Measurements from ENCODE around the gene ADAT3.
"Not testable (repeated sequence)": the region's sequence is repeated elsewhere in the genome, so short reads cannot be mapped to it uniquely, and the experiment has no call there.

Gene ADAT3

GRCh38 chr19:1875646-1876495, 29.3 kb upstream of the ADAT3 start:
- H3K4me3 ChIP-seq (ENCODE audit: low read depth, low read length) = peak overlapping the region; percentile 100
- TF ChIP-seq, protein P1, sequence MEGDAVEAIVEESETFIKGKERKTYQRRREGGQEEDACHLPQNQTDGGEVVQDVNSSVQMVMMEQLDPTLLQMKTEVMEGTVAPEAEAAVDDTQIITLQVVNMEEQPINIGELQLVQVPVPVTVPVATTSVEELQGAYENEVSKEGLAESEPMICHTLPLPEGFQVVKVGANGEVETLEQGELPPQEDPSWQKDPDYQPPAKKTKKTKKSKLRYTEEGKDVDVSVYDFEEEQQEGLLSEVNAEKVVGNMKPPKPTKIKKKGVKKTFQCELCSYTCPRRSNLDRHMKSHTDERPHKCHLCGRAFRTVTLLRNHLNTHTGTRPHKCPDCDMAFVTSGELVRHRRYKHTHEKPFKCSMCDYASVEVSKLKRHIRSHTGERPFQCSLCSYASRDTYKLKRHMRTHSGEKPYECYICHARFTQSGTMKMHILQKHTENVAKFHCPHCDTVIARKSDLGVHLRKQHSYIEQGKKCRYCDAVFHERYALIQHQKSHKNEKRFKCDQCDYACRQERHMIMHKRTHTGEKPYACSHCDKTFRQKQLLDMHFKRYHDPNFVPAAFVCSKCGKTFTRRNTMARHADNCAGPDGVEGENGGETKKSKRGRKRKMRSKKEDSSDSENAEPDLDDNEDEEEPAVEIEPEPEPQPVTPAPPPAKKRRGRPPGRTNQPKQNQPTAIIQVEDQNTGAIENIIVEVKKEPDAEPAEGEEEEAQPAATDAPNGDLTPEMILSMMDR (IDR thresholded peaks at IDR 0.05; ENCODE audit: borderline replicate concordance, insufficient read depth, low read depth, low read length) = no peak

GRCh38 chr19:1876496-1877279, 28.5 kb upstream of the ADAT3 start:
- H3K4me3 ChIP-seq (ENCODE audit: low read depth, low read length) = peak overlapping the region; percentile 100

- not testable (repeated sequence) for H3K4me3 ChIP-seq (ENCODE audit: low read depth, low read length)
Measured at GRCh38 chr19:1877280-1877660, 27.9 kb upstream of the ADAT3 start.

- not testable (repeated sequence) for H3K4me3 ChIP-seq (ENCODE audit: low read depth, low read length)
Measured at GRCh38 chr19:1878583-1878982, 26.6 kb upstream of the ADAT3 start.

GRCh38 chr19:1879982-1880381, 25.2 kb upstream of the ADAT3 start:
- H3K4me3 ChIP-seq (ENCODE audit: low read depth, low read length) = not testable (repeated sequence)

DNA sequence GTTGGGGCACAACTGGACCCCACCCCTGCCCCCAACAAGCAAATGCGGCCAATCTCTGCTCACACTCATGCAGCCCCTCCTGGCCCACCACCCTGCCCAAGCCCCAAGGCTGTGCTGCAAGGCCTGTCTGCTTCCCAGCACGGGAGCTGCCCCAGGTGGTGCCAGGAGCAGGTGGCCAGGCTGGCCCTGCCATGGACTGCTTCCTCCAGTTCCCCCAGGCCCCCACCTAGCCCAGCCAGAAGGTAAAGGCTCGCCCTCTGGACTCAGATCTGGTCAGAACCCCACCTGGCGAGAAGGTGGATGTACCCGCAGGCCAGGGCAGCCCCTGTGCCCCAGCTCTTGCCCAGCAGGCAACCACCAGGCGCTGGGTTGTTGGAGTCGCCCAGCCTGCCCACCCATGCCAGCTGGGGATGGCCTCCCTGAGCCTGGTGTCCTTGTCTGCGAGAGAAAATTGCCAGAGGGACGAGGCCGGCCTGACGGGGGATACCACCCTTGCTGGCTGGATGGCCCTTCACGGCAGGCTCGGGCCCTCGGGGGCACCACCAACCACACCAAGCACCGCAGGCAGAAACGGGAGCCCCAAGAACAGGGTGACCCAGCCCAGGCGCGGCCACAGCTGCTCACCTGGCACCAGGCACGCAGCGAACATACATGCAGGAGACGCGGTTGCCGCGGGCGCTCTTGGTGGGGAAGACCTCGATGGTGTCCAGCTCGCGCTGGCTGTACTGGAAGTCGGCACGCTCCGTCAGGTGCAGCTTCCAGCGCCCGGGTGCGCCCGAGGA, 24.4 kb upstream of the ADAT3 start:
- no peak overlapping the region for H3K4me3 ChIP-seq (ENCODE audit: low read depth, low read length)
- TF ChIP-seq, protein P1 (IDR thresholded peaks at IDR 0.05; ENCODE audit: borderline replicate concordance, insufficient read depth, low read depth, low read length) = no peak

GRCh38 chr19:1881393-1882088, 23.7 kb upstream of the ADAT3 start:
- not testable (repeated sequence) for H3K4me3 ChIP-seq (ENCODE audit: low read depth, low read length)

- H3K4me3 ChIP-seq (ENCODE audit: low read depth, low read length) = no peak overlapping the region
- TF ChIP-seq, protein P1 (IDR thresholded peaks at IDR 0.05; ENCODE audit: borderline replicate concordance, insufficient read depth, low read depth, low read length) = no peak
Measured at GRCh38 chr19:1882089-1882785, 23.0 kb upstream of the ADAT3 start.
